OCI-LY3 (cell line): ENCODE results near the gene FAM227B.

Experiments
- CTCF ChIP-seq: fragments of 200-600, 300-600 bp; sonication (generic); IDR thresholded peaks from 2 replicates; pipeline ENCODE4 v1.5.1; 2014; ENCODE audit warnings: antibody characterized with exemption, low read length, low read depth
- EZH2phosphoT487 ChIP-seq: fragments of 200-600 bp; shearing (Covaris generic); IDR thresholded peaks from 2 replicates; pipeline ENCODE4 v1.6.1; 2018; ENCODE audit warnings: antibody characterized with exemption, mixed run types, low read depth

DNA sequence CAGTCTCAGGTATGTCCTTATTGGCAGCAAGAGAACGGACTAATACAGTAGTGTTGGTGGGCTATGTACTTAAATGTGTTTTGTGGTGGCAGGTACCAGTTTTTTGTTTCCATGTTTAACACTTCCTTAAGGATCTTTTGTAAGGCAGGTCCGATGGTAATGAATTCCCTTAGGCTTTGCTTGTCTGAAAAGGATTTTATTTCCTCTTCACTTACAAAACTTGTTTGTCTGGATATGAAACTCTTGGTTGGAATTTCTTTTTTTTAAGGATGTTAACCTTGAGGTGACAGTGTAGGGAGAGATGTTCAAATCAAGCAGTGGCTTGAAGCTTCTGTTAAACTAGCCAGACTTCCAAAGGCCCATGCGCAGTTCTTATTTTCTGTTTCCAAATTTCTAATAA is 319.8 kb downstream of the FAM227B start:
- no peak for TF ChIP-seq CTCF
- TF ChIP-seq EZH2phosphoT487, result no peak
